Activated T-cell treated with anti-CD3 and anti-CD28 coated beads for 4 hours (primary cell): ENCODE results near the gene LRRIQ4.

Experiments used
- DNase-seq: peaks from one replicate; pipeline ENCODE4 v3.0.0-alpha.2; 2020

LRRIQ4 gene

GRCh38 chr3:169811631-169812331 lies 889 bp upstream of the LRRIQ4 start:
- no peak for DNase-seq

- DNase-seq, result no peak
These were observed 608 bp downstream of the LRRIQ4 start for GRCh38 chr3:169813278-169813677.

- peak; percentile 67 for DNase-seq
These were observed 1.3 kb downstream of the LRRIQ4 start for GRCh38 chr3:169813757-169814517.

GRCh38 chr3:169815590-169816150 lies 3.0 kb downstream of the LRRIQ4 start:
- no peak for DNase-seq

GRCh38 chr3:169818316-169818715 lies 5.6 kb downstream of the LRRIQ4 start:
- no peak for DNase-seq

- no peak for DNase-seq
These were observed 9.4 kb downstream of the LRRIQ4 start for GRCh38 chr3:169822091-169822490.

- DNase-seq, result no peak
These were observed 9.9 kb downstream of the LRRIQ4 start for GRCh38 chr3:169822540-169822939.

- no peak for DNase-seq
These were observed 10.3 kb downstream of the LRRIQ4 start for GRCh38 chr3:169822983-169823382.

GRCh38 chr3:169825316-169825715 lies 12.6 kb downstream of the LRRIQ4 start:
- no peak for DNase-seq

GRCh38 chr3:169827712-169828111 lies 15.0 kb downstream of the LRRIQ4 start:
- no peak for DNase-seq

- DNase-seq, result no peak
These were observed 22.9 kb downstream of the LRRIQ4 start for GRCh38 chr3:169835533-169835932.

GRCh38 chr3:169836078-169836941 lies 23.6 kb downstream of the LRRIQ4 start:
- DNase-seq, result no peak

GRCh38 chr3:169836942-169837275 lies 24.2 kb downstream of the LRRIQ4 start:
- DNase-seq, result no peak

- DNase-seq, result no peak
These were observed 25.9 kb downstream of the LRRIQ4 start for GRCh38 chr3:169838511-169839030.

- DNase-seq, result no peak
These were observed 28.5 kb downstream of the LRRIQ4 start for GRCh38 chr3:169841171-169841570.

GRCh38 chr3:169842960-169843359 lies 30.3 kb downstream of the LRRIQ4 start:
- DNase-seq, result no peak

- no peak for DNase-seq
These were observed 34.0 kb downstream of the LRRIQ4 start for GRCh38 chr3:169846458-169847193.

- no peak for DNase-seq
These were observed 35.2 kb downstream of the LRRIQ4 start for GRCh38 chr3:169847896-169848295.

- DNase-seq, result no peak
These were observed 36.1 kb downstream of the LRRIQ4 start for GRCh38 chr3:169848741-169849140.

- DNase-seq, result no peak
These were observed 37.9 kb downstream of the LRRIQ4 start for GRCh38 chr3:169850618-169851017.

GRCh38 chr3:169855514-169855913 lies 42.8 kb downstream of the LRRIQ4 start:
- DNase-seq, result no peak

- DNase-seq, result no peak
These were observed 45.1 kb downstream of the LRRIQ4 start for GRCh38 chr3:169857811-169858210.
